Measurements from ENCODE around the gene TMEM86A.

- TF ChIP-seq, protein P1, sequence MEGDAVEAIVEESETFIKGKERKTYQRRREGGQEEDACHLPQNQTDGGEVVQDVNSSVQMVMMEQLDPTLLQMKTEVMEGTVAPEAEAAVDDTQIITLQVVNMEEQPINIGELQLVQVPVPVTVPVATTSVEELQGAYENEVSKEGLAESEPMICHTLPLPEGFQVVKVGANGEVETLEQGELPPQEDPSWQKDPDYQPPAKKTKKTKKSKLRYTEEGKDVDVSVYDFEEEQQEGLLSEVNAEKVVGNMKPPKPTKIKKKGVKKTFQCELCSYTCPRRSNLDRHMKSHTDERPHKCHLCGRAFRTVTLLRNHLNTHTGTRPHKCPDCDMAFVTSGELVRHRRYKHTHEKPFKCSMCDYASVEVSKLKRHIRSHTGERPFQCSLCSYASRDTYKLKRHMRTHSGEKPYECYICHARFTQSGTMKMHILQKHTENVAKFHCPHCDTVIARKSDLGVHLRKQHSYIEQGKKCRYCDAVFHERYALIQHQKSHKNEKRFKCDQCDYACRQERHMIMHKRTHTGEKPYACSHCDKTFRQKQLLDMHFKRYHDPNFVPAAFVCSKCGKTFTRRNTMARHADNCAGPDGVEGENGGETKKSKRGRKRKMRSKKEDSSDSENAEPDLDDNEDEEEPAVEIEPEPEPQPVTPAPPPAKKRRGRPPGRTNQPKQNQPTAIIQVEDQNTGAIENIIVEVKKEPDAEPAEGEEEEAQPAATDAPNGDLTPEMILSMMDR (IDR thresholded peaks at IDR 0.05 in 4 of 5, conservative IDR thresholded peaks at IDR 0.05 in 1 of 5): no peak
- TF ChIP-seq POLR2A (IDR thresholded peaks at IDR 0.05): no peak
Measured at GRCh38 chr11:18709414-18709813, 10.8 kb downstream of the TMEM86A start.
